HEK293T (cell line): ENCODE results near the gene KCNE3.

Experiments
- CTCF ChIA-PET: fragments of 350-600 bp; formaldehyde crosslinking; extraction: SDS; loops from one replicate; lab custom pipeline; 2021; ENCODE audit warnings: antibody characterized with exemption, inconsistent platforms; lab: Yijun Ruan, JAX
- POLR2A ChIA-PET: fragments of 350-600 bp; formaldehyde crosslinking; extraction: SDS; loops from one replicate; lab custom pipeline; 2020; ENCODE audit warnings: antibody characterized with exemption, inconsistent platforms; lab: Yijun Ruan, JAX
- DNase-seq: peaks from one replicate; pipeline ENCODE4 v3.0.0; 2012; ENCODE audit warnings: mixed read lengths; ENCODE audit errors: extremely low spot score
- ARNT ChIP-seq: fragments of 450-650 bp; IDR thresholded peaks from 2 replicates; pipeline ENCODE4 v1.6.1; 2017; ENCODE audit warnings: mild to moderate bottlenecking
- BHLHE40 ChIP-seq: fragments of 450-650 bp; IDR thresholded peaks from 2 replicates; pipeline ENCODE4 v1.6.1; 2016; ENCODE audit warnings: mild to moderate bottlenecking, moderate library complexity, borderline replicate concordance
- CTBP1 ChIP-seq: fragments of 450-650 bp; IDR thresholded peaks from 2 replicates; pipeline ENCODE4 v1.6.1; 2016; ENCODE audit warnings: borderline replicate concordance
- ELF4 ChIP-seq: fragments of 450-650 bp; IDR thresholded peaks from 2 replicates; pipeline ENCODE4 v1.6.1; 2017; ENCODE audit warnings: antibody characterized with exemption
- FOXA1 ChIP-seq: fragments of 450-650 bp; IDR thresholded peaks from 2 replicates; pipeline ENCODE4 v1.6.1; 2016; ENCODE audit warnings: mild to moderate bottlenecking
- FOXK2 ChIP-seq: fragments of 450-650 bp; IDR thresholded peaks from 2 replicates; pipeline ENCODE4 v1.6.1; 2016; ENCODE audit warnings: mild to moderate bottlenecking
- FOXM1 ChIP-seq: fragments of 450-650 bp; IDR thresholded peaks from 2 replicates; pipeline ENCODE4 v1.6.1; 2017; ENCODE audit warnings: mild to moderate bottlenecking, borderline replicate concordance
- HDGF ChIP-seq: fragments of 450-650 bp; IDR thresholded peaks from 2 replicates; pipeline ENCODE4 v1.6.1; 2017; ENCODE audit warnings: antibody characterized with exemption, borderline replicate concordance
- L3MBTL2 ChIP-seq: fragments of 450-650 bp; conservative IDR thresholded peaks from 2 replicates; pipeline ENCODE4 v1.6.1; 2016; ENCODE audit warnings: mild to moderate bottlenecking
- LEF1 ChIP-seq: fragments of 450-650 bp; IDR thresholded peaks from 2 replicates; pipeline ENCODE4 v1.6.1; 2017; ENCODE audit warnings: mild to moderate bottlenecking, borderline replicate concordance
- NFRKB ChIP-seq: fragments of 450-650 bp; IDR thresholded peaks from 2 replicates; pipeline ENCODE4 v1.6.1; 2016; ENCODE audit warnings: mild to moderate bottlenecking, moderate library complexity
- SP1 ChIP-seq: fragments of 450-650 bp; IDR thresholded peaks from 2 replicates; pipeline ENCODE4 v1.6.1; 2017
- SUZ12 ChIP-seq: fragments of 450-650 bp; IDR thresholded peaks from 2 replicates; pipeline ENCODE4 v1.6.1; 2016; ENCODE audit warnings: mild to moderate bottlenecking
- TARDBP ChIP-seq: fragments of 450-650 bp; IDR thresholded peaks from 2 replicates; pipeline ENCODE4 v1.6.1; 2016
- ZNF384 ChIP-seq: fragments of 450-650 bp; IDR thresholded peaks from 2 replicates; pipeline ENCODE4 v1.6.1; 2016
- TF ChIP-seq, protein P1 (sequence below): fragments of 450-650 bp; IDR thresholded peaks from 2 replicates; pipeline ENCODE4 v1.6.1; 2016

The KCNE3 gene

DNA sequence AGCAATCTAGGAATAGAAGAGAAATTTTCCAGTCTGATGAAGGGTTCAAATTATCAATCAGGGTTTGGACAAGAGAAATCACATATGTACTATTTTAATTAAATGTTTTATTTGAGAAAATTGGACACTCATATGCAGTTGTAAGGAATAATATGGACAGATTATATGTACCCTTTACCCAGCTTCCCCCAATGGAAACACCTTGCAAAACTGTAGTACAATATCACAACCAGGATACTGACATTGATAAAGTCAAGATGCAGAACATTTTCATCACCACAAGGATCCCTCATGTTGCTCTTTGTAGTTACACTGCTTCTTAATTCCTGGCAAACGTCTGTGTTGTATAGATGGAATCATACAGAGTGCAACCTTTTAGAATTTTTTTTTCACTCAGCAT is 27.6 kb upstream of the KCNE3 start:
- TF ChIP-seq SUZ12: no peak
- TF ChIP-seq SP1: no peak
- CTCF ChIA-PET: interaction anchor here (1.5 kb wide), 1 partner anchor 42 kb away, joined by 5 read pairs; no protein-coding TSS in a partner anchor
- POLR2A ChIA-PET: interaction anchor here (2.3 to 2.4 kb wide), 2 partner anchors 13 to 97 kb away, joined by 12 to 17 read pairs; partner anchors contain the start of gene POLD3
- DNase-seq: no peak

DNA sequence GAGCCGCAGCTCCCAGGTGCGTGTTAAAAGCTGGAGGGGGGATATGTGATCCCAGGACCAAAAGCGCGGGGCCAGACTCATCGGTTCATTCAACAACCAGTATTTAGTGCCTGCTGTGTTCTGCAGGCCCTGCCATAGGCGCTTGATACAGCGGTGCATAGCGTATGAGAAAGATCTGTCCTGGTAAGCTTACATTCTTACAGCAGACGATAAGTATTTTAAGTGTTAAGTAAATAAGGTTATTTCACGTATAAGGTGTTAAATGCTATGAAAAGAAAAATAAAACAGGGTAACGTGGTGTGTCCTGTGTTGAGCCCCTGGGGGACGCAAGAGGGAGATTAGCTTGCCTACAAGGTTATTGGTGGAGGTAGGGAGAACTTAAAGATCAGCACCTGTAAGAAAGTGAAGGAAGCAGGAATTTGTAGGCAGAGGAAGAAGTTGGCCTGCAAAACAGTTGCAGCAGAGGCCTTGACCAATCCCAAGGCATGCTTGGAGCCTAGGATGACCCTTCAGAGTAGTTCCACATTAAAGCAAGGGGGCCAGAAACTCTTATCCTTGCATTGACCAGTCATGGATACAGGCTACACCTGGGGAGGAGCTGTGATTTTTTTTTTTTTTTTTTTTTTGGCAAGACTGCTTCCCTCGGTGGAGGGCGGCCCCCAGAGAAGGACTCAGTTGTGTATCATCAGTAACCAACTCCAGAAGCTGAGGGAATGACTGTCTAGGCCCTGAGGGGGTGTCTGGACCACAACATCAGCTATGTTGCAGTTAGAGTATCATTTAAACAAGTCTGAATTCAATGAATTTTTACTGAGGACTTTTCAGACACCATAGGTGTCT is 26.7 kb upstream of the KCNE3 start:
- TF ChIP-seq, protein P1, sequence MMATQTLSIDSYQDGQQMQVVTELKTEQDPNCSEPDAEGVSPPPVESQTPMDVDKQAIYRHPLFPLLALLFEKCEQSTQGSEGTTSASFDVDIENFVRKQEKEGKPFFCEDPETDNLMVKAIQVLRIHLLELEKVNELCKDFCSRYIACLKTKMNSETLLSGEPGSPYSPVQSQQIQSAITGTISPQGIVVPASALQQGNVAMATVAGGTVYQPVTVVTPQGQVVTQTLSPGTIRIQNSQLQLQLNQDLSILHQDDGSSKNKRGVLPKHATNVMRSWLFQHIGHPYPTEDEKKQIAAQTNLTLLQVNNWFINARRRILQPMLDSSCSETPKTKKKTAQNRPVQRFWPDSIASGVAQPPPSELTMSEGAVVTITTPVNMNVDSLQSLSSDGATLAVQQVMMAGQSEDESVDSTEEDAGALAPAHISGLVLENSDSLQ: no peak
- TF ChIP-seq LEF1 (no peak), ZNF384 (no peak), SP1 (no peak), ARNT (no peak), FOXM1 (no peak), HDGF (no peak), TARDBP (no peak)
- ChIA-PET POLR2A (interaction anchor here (0.7 to 2.4 kb wide), 33 partner anchors 8 to 895 kb away, joined by 3 to 33 read pairs (median 6); partner anchors contain the start of genes PGM2L1, POLD3 and UCP2), CTCF (interaction anchor here (0.6 to 1.5 kb wide), 4 partner anchors 10 to 130 kb away, joined by 3 to 5 read pairs (median 4); no protein-coding TSS in a partner anchor)
- no peak for DNase-seq

GRCh38 chr11:74492974-74493790 is 25.8 kb upstream of the KCNE3 start, which contains the start of gene LIPT2:
Gene LIPT2 (minus strand): TSS chr11:74493724. CDS start chr11:74493703, 21 bp downstream.
- DNase-seq: peak; percentile 92
- TF ChIP-seq, protein P1: no peak
- TF ChIP-seq FOXK2: no peak
- TF ChIP-seq ARNT: no peak
- no peak for TF ChIP-seq L3MBTL2
- TF ChIP-seq ELF4: no peak
- no peak; the same call in 1 of the 2 replicates for TF ChIP-seq HDGF
- 0 out of 2 replicates have a peak, but pooled peaks have one; percentile 38 for TF ChIP-seq LEF1
- no peak for TF ChIP-seq BHLHE40
- TF ChIP-seq ZNF384: 0 out of 2 replicates have a peak, but pooled peaks have one; percentile 97
- TF ChIP-seq FOXM1: no peak
- TF ChIP-seq SUZ12: no peak
- TF ChIP-seq TARDBP: no peak
- TF ChIP-seq NFRKB: no peak
- no peak for TF ChIP-seq SP1
- no peak for TF ChIP-seq CTBP1
- TF ChIP-seq FOXA1: no peak
- POLR2A ChIA-PET: interaction anchor here (0.7 to 2.4 kb wide), 43 partner anchors 9 to 894 kb away, joined by 3 to 33 read pairs (median 5); partner anchors contain the start of genes PGM2L1, POLD3 and UCP2
- CTCF ChIA-PET: interaction anchor here (0.6 to 1.5 kb wide), 6 partner anchors 11 to 131 kb away, joined by 3 to 5 read pairs (median 3); no protein-coding TSS in a partner anchor

- no peak for TF ChIP-seq CTBP1
- TF ChIP-seq L3MBTL2: no peak
- no peak for TF ChIP-seq BHLHE40
- TF ChIP-seq ZNF384: no peak
- no peak for DNase-seq
- CTCF ChIA-PET: interaction anchor here (1.2 kb wide), 1 partner anchor 103 kb away, joined by 3 read pairs; no protein-coding TSS in a partner anchor
- POLR2A ChIA-PET: interaction anchor here (1.5 to 1.9 kb wide), 3 partner anchors 16 to 38 kb away, joined by 4 to 11 read pairs (median 10); no protein-coding TSS in a partner anchor
Measured at GRCh38 chr11:74492084-74492483, 24.7 kb upstream of the KCNE3 start.

GRCh38 chr11:74490941-74491340 is 23.6 kb upstream of the KCNE3 start:
- TF ChIP-seq NFRKB (no peak), BHLHE40 (no peak), CTBP1 (no peak), FOXA1 (no peak), ELF4 (no peak), ARNT (no peak), L3MBTL2 (no peak), ZNF384 (no peak), SUZ12 (no peak), HDGF (no peak), SP1 (no peak), FOXM1 (no peak), TARDBP (no peak), FOXK2 (no peak), LEF1 (no peak)
- TF ChIP-seq, protein P1: no peak
- DNase-seq: no peak
- POLR2A ChIA-PET: no interaction called here
- CTCF ChIA-PET: interaction anchor here (0.6 kb wide), 1 partner anchor 80 kb away, joined by 3 read pairs; no protein-coding TSS in a partner anchor
